HG03060 (cell line): ENCODE data around the gene MCIDAS.

ENCODE experiments used
- ATAC-seq: cut with Tn5 transposase; IDR thresholded peaks from one replicate; pipeline ENCODE4 v1.9.1; 2021; ENCODE audit warnings: low read depth, moderate number of reproducible peaks; ENCODE audit not compliant: unreplicated experiment

Gene MCIDAS

DNA sequence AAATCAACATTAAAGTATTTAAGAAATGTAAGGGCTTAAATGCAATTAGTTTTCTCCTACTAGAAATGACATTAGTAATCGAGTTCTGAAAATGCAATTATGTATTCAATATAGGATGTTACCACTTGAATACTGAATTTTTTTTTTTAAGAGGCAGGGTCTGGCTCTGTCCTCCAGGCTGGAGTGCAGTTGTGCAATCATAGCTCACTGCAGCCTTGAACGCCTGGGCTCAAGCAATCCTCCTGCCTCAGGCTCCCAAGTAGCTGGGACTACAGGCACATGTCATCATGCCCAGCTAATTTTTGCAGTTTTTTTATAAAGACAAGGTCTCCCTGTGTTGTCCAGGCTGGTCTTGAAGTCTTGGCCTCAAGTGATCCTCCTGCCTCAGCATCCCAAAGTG lies 55.6 kb downstream of the MCIDAS start:
- ATAC-seq: no peak
